Endothelial cell of umbilical vein (primary cell): Measurements from ENCODE around the gene HSPBAP1. TPM values are rescaled to one million over a fixed set of nuclear protein-coding genes. Genes with fewer than 3 reads are reported as not detected.

Experiments used
- BruUV-seq: library from RNA; stranded (reverse); fragments of 400-500 nt; replicated peaks from 2 replicates; lab custom pipeline; 2021; lab: Mats Ljungman, UMichigan
- CTCF ChIA-PET: fragments of 300-600, 350-600 bp; sonication (Branson Sonifier 250); formaldehyde crosslinking; loops from one replicate; lab custom pipeline; 2021; ENCODE audit warnings: antibody characterized with exemption, inconsistent platforms; lab: Charles Lee
- POLR2A ChIA-PET: fragments of 300-600, 350-600 bp; sonication (Branson Sonifier 250); formaldehyde crosslinking; loops from one replicate; lab custom pipeline; 2021; ENCODE audit warnings: antibody characterized with exemption, inconsistent platforms; lab: Charles Lee
- DNase-seq: peaks from one replicate; pipeline ENCODE4 v3.0.0-alpha.2; 2011; ENCODE audit warnings: low read depth, low spot score
- FAIRE-seq: peaks from 2 replicates; lab custom pipeline; 2011; peaks lifted over from hg19 to GRCh38; lab: Jason Lieb, UNC
- H2AFZ ChIP-seq: 2 replicates; pipeline ENCODE4 v1.6.0; 2012; ENCODE audit warnings: low read depth, low read length, control low read depth, inconsistent platforms
- H3K27ac ChIP-seq: 2 replicates; pipeline ENCODE4 v1.5.1; 2011; ENCODE audit warnings: low read depth, mild to moderate bottlenecking, control low read depth, low read length, moderate library complexity; ENCODE audit not compliant: insufficient read depth
- H3K27me3 ChIP-seq, 2 experiments: 2 replicates each; pipeline versions ENCODE4 v1.6.0 to v1.6.1; 2011; ENCODE audit warnings: low read length in 2 of 2, mixed read lengths in 1 of 2; ENCODE audit not compliant: control insufficient read depth in 2 of 2, insufficient read depth in 2 of 2
- H3K36me3 ChIP-seq, 2 experiments: 2 replicates in 1 of 2; 3 replicates in 1 of 2; pipeline ENCODE4 v1.5.1; 2011; ENCODE audit warnings: low read length in 2 of 2, mild to moderate bottlenecking in 1 of 2, moderate library complexity in 1 of 2; ENCODE audit not compliant: control insufficient read depth in 2 of 2, insufficient read depth in 2 of 2; ENCODE audit errors: extremely low read depth in 1 of 2
- H3K4me1 ChIP-seq: 3 replicates; pipeline ENCODE4 v1.5.1; 2011; ENCODE audit warnings: mild to moderate bottlenecking, low read length; ENCODE audit not compliant: control insufficient read depth, insufficient read depth; ENCODE audit errors: extremely low read depth
- H3K4me2 ChIP-seq: 2 replicates; pipeline ENCODE4 v1.6.1; 2011; ENCODE audit warnings: low read length, control low read depth, mixed read lengths; ENCODE audit not compliant: insufficient read depth
- H3K4me3 ChIP-seq, 3 experiments: fragments of 200-600 bp in 1 of 3; sonication (generic), shearing (Covaris generic) in 1 of 3; replicated peaks in 1 of 3; 2 replicates each; pipeline ENCODE4 v1.5.1; 2011 to 2016; ENCODE audit warnings: control low read depth in 3 of 3, low read length in 3 of 3, mild to moderate bottlenecking in 2 of 3, inconsistent platforms in 1 of 3, low read depth in 1 of 3, moderate library complexity in 1 of 3; ENCODE audit not compliant: insufficient read depth in 1 of 3
- H3K79me2 ChIP-seq: 2 replicates; pipeline ENCODE4 v1.6.0; 2012; ENCODE audit warnings: low read length, inconsistent platforms; ENCODE audit not compliant: control insufficient read depth, insufficient read depth
- H3K9ac ChIP-seq: replicated peaks from 2 replicates; pipeline ENCODE3; 2011; ENCODE audit warnings: low read length, control low read depth; ENCODE audit not compliant: insufficient read depth; ENCODE audit errors: extremely low read depth
- H3K9me1 ChIP-seq: replicated peaks from 3 replicates; pipeline ENCODE4 v1.6.0; 2011; ENCODE audit warnings: mild to moderate bottlenecking, low read length; ENCODE audit not compliant: control insufficient read depth, insufficient read depth; ENCODE audit errors: extremely low read depth
- H3K9me3 ChIP-seq: replicated peaks from 2 replicates; pipeline ENCODE4 v1.5.1; 2012; ENCODE audit warnings: low read length, inconsistent platforms; ENCODE audit not compliant: control insufficient read depth, insufficient read depth
- H4K20me1 ChIP-seq: replicated peaks from 2 replicates; pipeline ENCODE3; 2011; ENCODE audit warnings: mild to moderate bottlenecking, low read length; ENCODE audit not compliant: control insufficient read depth, insufficient read depth; ENCODE audit errors: extremely low read depth
- MYC ChIP-seq: IDR thresholded peaks from one replicate; pipeline ENCODE4 v1.6.1; 2011; ENCODE audit warnings: mild to moderate bottlenecking, low read depth, low read length
- dilution Hi-C: fragments of 300-500 bp; cut with MboI; formaldehyde crosslinking; loops from one replicate; pipeline ENCODE4 v1.15.0; 2019; ENCODE audit warnings: low sequenced_read_pairs; ENCODE audit not compliant: extremely low pct_ligation_motif_present
- intact Hi-C: fragments of 100-400 bp; cut with micrococcal nuclease; formaldehyde crosslinking; loops from one replicate; pipeline ENCODE4 v1.10.0; 2022
- polyA plus RNA-seq, 4 experiments: library from polyadenylated mRNA; depleted of rRNA in 3 of 4; stranded (reverse) in 3 of 4; unstranded in 1 of 4; fragments of >200 nt; gene quantifications; 2 replicates each; pipeline versions ENCODE4 v1.2.1 to v1.2.3, GENCODE V29; 2011 to 2012; ENCODE audit warnings: missing spikeins in 1 of 4
- total RNA-seq: library from RNA; stranded (reverse); gene quantifications from 2 replicates; pipeline ENCODE4 v1.2.3, GENCODE V29; 2021

HSPBAP1 gene
- total and polyA plus RNA-seq, 2 donors (not counting 3 experiments of a cell fraction or from before 2014, with no cell fraction given), result 5.3 to 10.6 TPM

DNA sequence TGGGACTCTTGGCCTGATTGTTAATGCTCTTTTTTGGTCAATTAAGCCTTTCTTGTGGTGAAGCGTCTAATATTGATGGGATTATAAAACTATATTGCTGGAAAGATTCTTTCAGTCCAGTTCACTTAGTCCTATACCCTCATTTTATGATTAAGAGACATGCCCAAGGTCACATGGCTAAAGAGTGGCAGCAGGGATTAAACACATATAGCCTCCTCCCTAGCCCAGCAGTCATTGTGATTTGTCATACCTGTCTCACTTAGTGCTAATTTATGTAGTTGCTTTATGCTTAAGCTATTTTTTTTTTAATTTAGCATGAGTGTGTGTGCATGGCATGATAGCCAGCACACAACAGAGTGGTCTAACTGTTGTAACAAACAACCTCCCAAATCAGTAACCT lies 103.5 kb downstream of the HSPBAP1 start:
- no peak overlapping the region for H3K27ac ChIP-seq
- H3K9ac ChIP-seq, result no peak overlapping the region
- DNase-seq (no peak), FAIRE-seq (no peak)
- peaks cover 3 to 33% of the 10 kb centered on the region in 2 experiments for H3K36me3 ChIP-seq
- H4K20me1 ChIP-seq, result no peaks in the 10 kb centered on the region
- CTCF ChIA-PET, result interaction anchor here (3.2 kb wide), 1 partner anchor 11 kb away, joined by 19 read pairs; no protein-coding TSS in a partner anchor
- H2AFZ ChIP-seq, result no peak overlapping the region
- no peak overlapping the region for H3K4me2 ChIP-seq
- H3K79me2 ChIP-seq, result no peaks in the 10 kb centered on the region
- intact Hi-C loops, result no loop called here
- POLR2A ChIA-PET, result no interaction called here
- TF ChIP-seq MYC, result no peak
- dilution Hi-C loops, result no loop called here
- H3K9me3 ChIP-seq, result no peaks in the 10 kb centered on the region
- H3K9me1 ChIP-seq, result no peaks in the 10 kb centered on the region
- BruUV-seq, result no TSS peak
- H3K27me3 ChIP-seq, result no peaks in the 10 kb centered on the region
- no peaks in the 10 kb centered on the region for H3K4me1 ChIP-seq
- H3K4me3 ChIP-seq, result no peak overlapping the region

Other genes with a start within 250 kb of the HSPBAP1 start
- 9.7 and 12.5 TPM in 2 replicates for gene PARP9, start 229.5 kb downstream of the HSPBAP1 start, total RNA-seq
- 10.1 and 10.4 TPM in 2 replicates for gene PARP9, start 229.5 kb downstream of the HSPBAP1 start, polyA plus RNA-seq
- gene DTX3L, start 229.5 kb downstream of the HSPBAP1 start, total RNA-seq, result 13.8 and 20.5 TPM in 2 replicates
- gene DTX3L, start 229.5 kb downstream of the HSPBAP1 start, polyA plus RNA-seq, result 2.3 and 3.2 TPM in 2 replicates
- 0.99 and 1.4 TPM in 2 replicates for gene PARP15, start 216.2 kb downstream of the HSPBAP1 start, total RNA-seq
- gene PARP15, start 216.2 kb downstream of the HSPBAP1 start, polyA plus RNA-seq, result 0.59 and 0.81 TPM in 2 replicates
- 32.4 and 41.5 TPM in 2 replicates for gene PARP14, start 113.0 kb downstream of the HSPBAP1 start, total RNA-seq
- gene PARP14, start 113.0 kb downstream of the HSPBAP1 start, polyA plus RNA-seq, result 18.8 and 19.7 TPM in 2 replicates
- gene SLC49A4, start 1.2 kb upstream of the HSPBAP1 start, total RNA-seq, result 10.4 and 11.6 TPM in 2 replicates
- gene SLC49A4, start 1.2 kb upstream of the HSPBAP1 start, polyA plus RNA-seq, result 7.0 and 10.9 TPM in 2 replicates
- gene SEMA5B, start 233.9 kb upstream of the HSPBAP1 start, total RNA-seq, result 0.07 and 0.44 TPM in 2 replicates
- gene SEMA5B, start 233.9 kb upstream of the HSPBAP1 start, polyA plus RNA-seq, result not detected in 2 replicates